RPMI7951 (cell line): ENCODE data around the gene GOLGA6C. TPM values are rescaled to one million over a fixed set of nuclear protein-coding genes. Genes with fewer than 3 reads are reported as not detected.
"Not testable (repeated sequence)": the region's sequence is repeated elsewhere in the genome, so short reads cannot be mapped to it uniquely, and the experiment has no call there.

Experiments used
- DNase-seq: peaks from one replicate; pipeline ENCODE4 v3.0.0-alpha.2; 2012; ENCODE audit warnings: low read depth
- total RNA-seq: library from RNA; depleted of rRNA; stranded (reverse); fragments of >200 nt; shearing (Covaris generic); gene quantifications from 2 replicates; pipeline ENCODE4 v1.2.3, GENCODE V29; 2014; rRNA removed

Gene GOLGA6C
- total RNA-seq, result not detected in 2 replicates

- not testable (repeated sequence) for DNase-seq
Observed at GRCh38 chr15:75258034-75258433, at the start of gene GOLGA6C. Gene GOLGA6C, plus strand, starts transcription at chr15:75258334. Its CDS starts 265 bp downstream, at chr15:75258599.

- DNase-seq, result no peak
Observed at GRCh38 chr15:75208501-75209288, 49.4 kb upstream of the GOLGA6C start.

- DNase-seq, result no peak
Observed at GRCh38 chr15:75209289-75209676, 48.9 kb upstream of the GOLGA6C start.

GRCh38 chr15:75210811-75211230, 47.3 kb upstream of the GOLGA6C start:
- no peak for DNase-seq

- DNase-seq, result peak; percentile 75
Observed at GRCh38 chr15:75211436-75212199, 46.5 kb upstream of the GOLGA6C start.

- no peak for DNase-seq
Observed at GRCh38 chr15:75212200-75212858, 45.8 kb upstream of the GOLGA6C start.

GRCh38 chr15:75213212-75213767, 44.8 kb upstream of the GOLGA6C start:
- DNase-seq, result no peak

GRCh38 chr15:75213768-75214221, 44.3 kb upstream of the GOLGA6C start:
- no peak for DNase-seq

GRCh38 chr15:75214293-75215096, 43.6 kb upstream of the GOLGA6C start:
- DNase-seq, result no peak

- no peak for DNase-seq
Observed at GRCh38 chr15:75215107-75216004, 42.8 kb upstream of the GOLGA6C start.

- DNase-seq, result no peak
Observed at GRCh38 chr15:75217012-75217411, 41.1 kb upstream of the GOLGA6C start.

GRCh38 chr15:75217574-75217973, 40.6 kb upstream of the GOLGA6C start:
- not testable (repeated sequence) for DNase-seq

GRCh38 chr15:75219507-75219929, 38.6 kb upstream of the GOLGA6C start:
- not testable (repeated sequence) for DNase-seq

GRCh38 chr15:75223688-75224087, 34.4 kb upstream of the GOLGA6C start:
- DNase-seq, result no peak

GRCh38 chr15:75224281-75224680, 33.9 kb upstream of the GOLGA6C start:
- no peak for DNase-seq

- DNase-seq, result not testable (repeated sequence)
Observed at GRCh38 chr15:75225102-75225836, 32.9 kb upstream of the GOLGA6C start.

- no peak for DNase-seq
Observed at GRCh38 chr15:75225951-75226732, 32.0 kb upstream of the GOLGA6C start.

GRCh38 chr15:75227112-75227511, 31.0 kb upstream of the GOLGA6C start:
- DNase-seq, result not testable (repeated sequence)
